Hepatocyte (in vitro differentiated cells): ENCODE data around the gene WDR70. TPM values are rescaled to one million over a fixed set of nuclear protein-coding genes. Genes with fewer than 3 reads are reported as not detected.
"Not testable (repeated sequence)": the region's sequence is repeated elsewhere in the genome, so short reads cannot be mapped to it uniquely, and the experiment has no call there.

Experiments
- DNase-seq: peaks from one replicate; pipeline ENCODE4 v3.0.0-alpha.2; 2016; ENCODE audit warnings: low spot score
- H2AFZ ChIP-seq: fragments of 200-600 bp; sonication (generic); 2 replicates; pipeline ENCODE4 v1.6.0; 2016; ENCODE audit warnings: antibody characterized with exemption, mild to moderate bottlenecking
- H3K27ac ChIP-seq: fragments of 200-600 bp; sonication (generic); 2 replicates; pipeline ENCODE4 v1.5.1; 2016; ENCODE audit warnings: mild to moderate bottlenecking
- H3K27me3 ChIP-seq: fragments of 200-600 bp; sonication (generic); 2 replicates; pipeline ENCODE4 v1.6.1; 2016
- H3K36me3 ChIP-seq: fragments of 200-600 bp; sonication (generic); replicated peaks from 2 replicates; pipeline ENCODE4 v1.5.1; 2016; ENCODE audit warnings: low read depth; ENCODE audit not compliant: insufficient read depth
- H3K4me1 ChIP-seq: fragments of 200-600 bp; sonication (generic); 2 replicates; pipeline ENCODE4 v1.5.1; 2016; ENCODE audit warnings: mild to moderate bottlenecking, moderate library complexity; ENCODE audit not compliant: insufficient read depth
- H3K4me2 ChIP-seq: fragments of 200-600 bp; sonication (generic); 2 replicates; pipeline ENCODE4 v1.6.0; 2016
- H3K4me3 ChIP-seq: fragments of 200-600 bp; sonication (generic); 2 replicates; pipeline ENCODE4 v1.5.1; 2016; ENCODE audit warnings: mild to moderate bottlenecking
- H3K79me2 ChIP-seq: fragments of 200-600 bp; sonication (generic); 2 replicates; pipeline ENCODE4 v1.6.0; 2017; ENCODE audit warnings: mild to moderate bottlenecking
- H3K9me2 ChIP-seq: fragments of 200-600 bp; sonication (generic); replicated peaks from 2 replicates; pipeline ENCODE4 v1.6.0; 2017; ENCODE audit warnings: mild to moderate bottlenecking; ENCODE audit not compliant: insufficient read depth
- H3K9me3 ChIP-seq: fragments of 200-600 bp; sonication (generic); 2 replicates; pipeline ENCODE4 v1.5.1; 2016; ENCODE audit warnings: low read depth, mild to moderate bottlenecking
- H4K20me1 ChIP-seq: fragments of 200-600 bp; sonication (generic); 2 replicates; pipeline ENCODE4 v1.6.0; 2016; ENCODE audit warnings: mild to moderate bottlenecking; ENCODE audit not compliant: insufficient read depth, poor library complexity, severe bottlenecking
- EZH2 ChIP-seq: fragments of 200-600 bp; sonication (generic); IDR thresholded peaks from 2 replicates; pipeline ENCODE4 v1.6.1; 2016; ENCODE audit warnings: antibody characterized with exemption, mild to moderate bottlenecking, borderline replicate concordance
- EZH2phosphoT487 ChIP-seq: fragments of 200-600 bp; sonication (generic); IDR thresholded peaks from one replicate; pipeline ENCODE4 v1.6.1; 2018; ENCODE audit warnings: antibody characterized with exemption, mild to moderate bottlenecking, low read depth, moderate library complexity; ENCODE audit not compliant: unreplicated experiment, severe bottlenecking
- WGBS: methylation state at CpG from one replicate; pipeline ENCODE4 v1.1.6; 2016; ENCODE audit warnings: low lambda C conversion rate; ENCODE audit errors: missing lambda C conversion rate; 5-methylcytosine and 5-hydroxymethylcytosine counted together
- polyA plus RNA-seq: library from polyadenylated mRNA; unstranded; fragments of >200 nt; fragmentation: Nextera tagmentation; extraction: Ambion mirVana; gene quantifications from 2 replicates; pipeline ENCODE4 v1.2.1, GENCODE V29; 2016
- total RNA-seq: library from RNA; depleted of rRNA; stranded (reverse); fragments of >200 nt; gene quantifications from 2 replicates; pipeline ENCODE4 v1.2.3, GENCODE V29; 2014
- TF ChIP-seq, protein P1 (sequence below): fragments of 200-600 bp; sonication (generic); IDR thresholded peaks from 2 replicates; pipeline ENCODE4 v1.5.1; 2016; ENCODE audit warnings: antibody characterized with exemption, mild to moderate bottlenecking; ENCODE audit not compliant: poor library complexity

The WDR70 gene
- total and polyA plus RNA-seq, 2 experiments from 2014 or later, result 22.3 to 37.0 TPM

DNA sequence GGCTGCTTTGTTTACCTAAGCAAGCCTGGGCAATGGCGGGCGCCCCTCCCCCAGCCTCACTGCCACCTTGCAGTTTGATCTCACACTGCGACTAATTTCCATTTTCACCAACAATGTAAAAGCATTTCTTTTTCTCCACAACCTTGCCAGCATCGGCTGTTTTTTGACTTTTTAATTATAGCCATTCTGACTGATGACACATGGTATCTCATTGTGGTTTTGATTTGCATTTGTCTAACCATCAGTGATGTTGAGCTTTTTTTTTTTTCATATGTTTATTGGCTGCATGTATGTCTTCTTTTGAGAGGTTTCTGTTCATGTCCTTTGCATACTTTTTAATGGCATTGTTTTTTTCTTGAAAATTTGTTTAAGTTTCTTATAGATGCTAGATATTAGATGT, 300.8 kb downstream of the WDR70 start:
- H3K79me2 ChIP-seq, result not testable (repeated sequence)

DNA sequence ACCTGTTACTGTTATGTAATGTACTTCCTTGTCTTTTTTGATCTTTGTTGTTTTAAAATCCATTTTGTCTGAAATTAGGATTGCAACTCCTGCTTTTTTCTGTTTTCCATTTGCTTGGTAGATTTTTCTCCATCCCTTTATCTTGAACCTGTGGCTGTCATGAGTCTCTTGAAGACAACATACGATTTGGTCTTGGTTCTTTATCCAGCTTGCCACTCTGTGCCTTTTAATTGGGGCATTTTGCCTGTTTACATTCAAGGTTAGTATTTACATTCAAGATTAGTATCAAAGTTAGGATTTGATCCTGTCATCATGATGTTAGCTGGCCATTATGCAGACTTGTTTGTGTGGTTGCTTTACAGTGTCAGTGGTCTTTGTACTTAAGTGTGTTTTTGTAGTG, 304.0 kb downstream of the WDR70 start:
- H3K27ac ChIP-seq, result no peak overlapping the region
- H3K4me2 ChIP-seq, result no peak overlapping the region
- H3K36me3 ChIP-seq, result no peaks in the 10 kb centered on the region
- WGBS, result 92% methylated on average over 1 of the region's 1 CpG
- H3K4me3 ChIP-seq, result no peak overlapping the region
- H3K9me3 ChIP-seq, result no peaks in the 10 kb centered on the region
- H2AFZ ChIP-seq, result no peak overlapping the region
- no peak for DNase-seq
- H3K9me2 ChIP-seq, result no peaks in the 10 kb centered on the region
- H3K4me1 ChIP-seq, result no peaks in the 10 kb centered on the region
- no peaks in the 10 kb centered on the region for H4K20me1 ChIP-seq
- H3K27me3 ChIP-seq, result no peaks in the 10 kb centered on the region
- TF ChIP-seq, protein P1, sequence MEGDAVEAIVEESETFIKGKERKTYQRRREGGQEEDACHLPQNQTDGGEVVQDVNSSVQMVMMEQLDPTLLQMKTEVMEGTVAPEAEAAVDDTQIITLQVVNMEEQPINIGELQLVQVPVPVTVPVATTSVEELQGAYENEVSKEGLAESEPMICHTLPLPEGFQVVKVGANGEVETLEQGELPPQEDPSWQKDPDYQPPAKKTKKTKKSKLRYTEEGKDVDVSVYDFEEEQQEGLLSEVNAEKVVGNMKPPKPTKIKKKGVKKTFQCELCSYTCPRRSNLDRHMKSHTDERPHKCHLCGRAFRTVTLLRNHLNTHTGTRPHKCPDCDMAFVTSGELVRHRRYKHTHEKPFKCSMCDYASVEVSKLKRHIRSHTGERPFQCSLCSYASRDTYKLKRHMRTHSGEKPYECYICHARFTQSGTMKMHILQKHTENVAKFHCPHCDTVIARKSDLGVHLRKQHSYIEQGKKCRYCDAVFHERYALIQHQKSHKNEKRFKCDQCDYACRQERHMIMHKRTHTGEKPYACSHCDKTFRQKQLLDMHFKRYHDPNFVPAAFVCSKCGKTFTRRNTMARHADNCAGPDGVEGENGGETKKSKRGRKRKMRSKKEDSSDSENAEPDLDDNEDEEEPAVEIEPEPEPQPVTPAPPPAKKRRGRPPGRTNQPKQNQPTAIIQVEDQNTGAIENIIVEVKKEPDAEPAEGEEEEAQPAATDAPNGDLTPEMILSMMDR, result no peak
- TF ChIP-seq EZH2, result no peak
- H3K79me2 ChIP-seq, result no peaks in the 10 kb centered on the region

More for the DNA sequence above, 300.8 kb downstream of the WDR70 start:
- not testable (repeated sequence) for H3K4me1 ChIP-seq, H3K27ac ChIP-seq, H4K20me1 ChIP-seq, H3K9me2 ChIP-seq, H2AFZ ChIP-seq, H3K9me3 ChIP-seq, H3K27me3 ChIP-seq, H3K4me3 ChIP-seq, H3K36me3 ChIP-seq, DNase-seq, H3K4me2 ChIP-seq
- WGBS, result 98% methylated on average over 4 of the region's 4 CpGs

DNA sequence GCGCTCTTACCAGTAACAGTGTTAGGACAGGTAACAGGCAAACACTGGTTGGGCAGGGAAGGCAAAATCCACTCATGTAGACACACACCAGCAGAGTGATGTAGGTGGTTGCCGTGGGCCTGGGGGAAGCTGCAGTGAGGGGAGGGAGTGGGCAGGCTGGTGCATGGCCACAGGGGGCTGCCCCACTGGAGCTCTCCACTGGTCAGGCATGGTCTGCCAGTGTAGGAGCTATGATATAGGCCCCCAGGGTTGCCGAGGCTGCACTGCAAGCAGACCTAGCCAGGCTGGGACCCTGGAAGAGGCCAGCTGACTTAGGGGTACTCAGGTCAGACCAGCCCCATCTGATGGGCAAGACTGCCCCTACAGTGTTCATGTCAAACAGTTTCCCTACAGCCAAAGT, 306.1 kb downstream of the WDR70 start:
- TF ChIP-seq EZH2 (no peak), EZH2phosphoT487 (no peak)
- TF ChIP-seq, protein P1, result no peak
- 100% methylated on average over 3 of the region's 3 CpGs for WGBS

DNA sequence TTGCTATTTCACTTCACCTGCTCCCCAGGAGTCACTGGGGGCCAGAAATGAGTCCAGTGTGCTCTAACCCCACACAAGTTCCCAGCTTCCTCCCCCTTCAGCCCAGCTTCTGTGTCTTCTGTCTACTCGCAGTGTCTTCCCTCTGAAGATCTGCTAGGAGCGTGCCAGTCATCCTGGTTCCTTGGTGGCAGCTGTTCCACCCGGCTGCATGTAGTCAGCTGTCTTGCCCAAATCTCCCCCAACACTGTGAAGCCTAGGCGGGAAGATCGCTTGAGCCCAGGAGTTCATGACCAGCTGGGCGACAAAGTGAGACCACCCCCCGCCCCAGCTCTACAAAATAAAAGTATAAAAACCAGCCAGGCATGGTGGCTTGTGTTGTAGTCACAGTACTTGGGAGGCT, 306.7 kb downstream of the WDR70 start:
- DNase-seq, result no peak
- H3K4me2 ChIP-seq, result no peak overlapping the region
- no peaks in the 10 kb centered on the region for H3K79me2 ChIP-seq
- H3K27me3 ChIP-seq, result no peaks in the 10 kb centered on the region
- no peaks in the 10 kb centered on the region for H3K36me3 ChIP-seq
- TF ChIP-seq, protein P1, result no peak
- no peak for TF ChIP-seq EZH2
- no peaks in the 10 kb centered on the region for H3K9me2 ChIP-seq
- H3K4me1 ChIP-seq, result no peaks in the 10 kb centered on the region
- no peaks in the 10 kb centered on the region for H3K9me3 ChIP-seq
- no peak overlapping the region for H3K4me3 ChIP-seq
- no peak overlapping the region for H2AFZ ChIP-seq
- WGBS, result 97% methylated on average over 7 of the region's 7 CpGs
- no peaks in the 10 kb centered on the region for H4K20me1 ChIP-seq
- no peak overlapping the region for H3K27ac ChIP-seq

More for the DNA sequence above, 306.1 kb downstream of the WDR70 start:
- H3K9me3 ChIP-seq, result no peaks in the 10 kb centered on the region
- H3K4me2 ChIP-seq, result no peak overlapping the region
- no peaks in the 10 kb centered on the region for H3K9me2 ChIP-seq
- H3K36me3 ChIP-seq, result no peaks in the 10 kb centered on the region
- no peaks in the 10 kb centered on the region for H4K20me1 ChIP-seq
- no peaks in the 10 kb centered on the region for H3K79me2 ChIP-seq
- H3K27me3 ChIP-seq, result no peaks in the 10 kb centered on the region
- no peak overlapping the region for H3K27ac ChIP-seq
- no peaks in the 10 kb centered on the region for H3K4me1 ChIP-seq
- DNase-seq, result no peak
- H2AFZ ChIP-seq, result no peak overlapping the region
- no peak overlapping the region for H3K4me3 ChIP-seq

DNA sequence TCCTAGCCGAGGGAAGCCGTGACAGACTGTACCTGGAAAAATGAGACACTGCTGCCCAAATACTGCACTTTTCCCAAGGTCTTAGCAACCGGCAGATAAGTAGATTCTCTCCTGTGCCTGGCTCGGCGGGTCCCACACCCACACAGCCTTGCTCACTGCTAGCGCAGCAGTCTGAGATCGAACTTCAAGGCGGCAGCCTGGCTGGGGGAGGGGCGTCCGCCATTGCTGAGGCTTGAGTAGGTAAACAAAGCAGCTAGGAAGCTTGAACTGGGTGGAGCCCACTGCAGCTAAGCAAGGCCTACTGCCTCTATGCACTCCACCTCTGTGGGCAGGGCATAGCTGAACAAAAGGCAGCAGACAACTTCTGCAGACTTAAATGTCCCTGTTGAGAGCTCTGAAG, 309.8 kb downstream of the WDR70 start:
- H2AFZ ChIP-seq, H4K20me1 ChIP-seq, H3K27me3 ChIP-seq, H3K4me2 ChIP-seq, H3K9me2 ChIP-seq, H3K36me3 ChIP-seq, DNase-seq, H3K79me2 ChIP-seq, H3K4me3 ChIP-seq, H3K4me1 ChIP-seq, H3K9me3 ChIP-seq, H3K27ac ChIP-seq: not testable (repeated sequence)
- 98% methylated on average over 10 of the region's 10 CpGs for WGBS

DNA sequence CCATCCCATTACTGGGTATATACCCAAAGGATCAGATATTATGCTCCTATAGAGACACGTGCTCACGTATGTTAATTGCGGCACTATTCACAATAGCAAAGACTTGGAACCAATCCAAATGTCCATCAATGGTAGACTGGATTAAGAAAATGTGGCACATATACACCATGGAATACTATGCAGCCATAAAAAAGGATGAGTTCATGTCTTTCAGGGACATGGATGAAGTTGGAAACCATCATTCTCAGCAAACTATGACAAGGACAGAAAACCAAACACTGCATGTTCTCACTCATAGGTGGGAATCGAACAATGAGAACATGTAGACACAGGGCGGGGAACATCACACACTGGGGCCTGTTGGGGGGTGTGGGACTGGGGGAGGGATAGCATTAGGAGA, 315.2 kb downstream of the WDR70 start:
- not testable (repeated sequence) for H3K9me2 ChIP-seq, H3K79me2 ChIP-seq, H3K36me3 ChIP-seq, H3K27me3 ChIP-seq, H2AFZ ChIP-seq, H3K4me2 ChIP-seq, H3K9me3 ChIP-seq, H3K4me1 ChIP-seq, H4K20me1 ChIP-seq, H3K4me3 ChIP-seq, DNase-seq, H3K27ac ChIP-seq
- 96% methylated on average over 5 of the region's 5 CpGs for WGBS
